ENCODE results near the gene UVSSA. TPM values are rescaled to one million over a fixed set of nuclear protein-coding genes. Genes with fewer than 3 reads are reported as not detected.

The UVSSA gene
- total RNA-seq, 4 donors from 2014 or later, result 13.5 to 114 (median 34.2) TPM

GRCh38 chr4:1367230-1367935, 20.4 kb downstream of the UVSSA start:
- no peaks in the 10 kb centered on the region for H3K27me3 ChIP-seq
- whole genome bisulfite sequencing, 2 donors (ENCODE audit: low coverage in 1 of 2), result 92 to 95% methylated on average over 11 to 17 of the region's 17 CpGs
- in situ Hi-C loops (cut with MboI; ENCODE audit: low pct_ligation_motif_present in 1 of 4, low pct_unique_long_range_greater_than_20kb in 1 of 4, low sequenced_read_pairs in 3 of 4), result loop anchor here in 3 of 4 donors (25.0 kb wide), 2 partner anchors 245 to 270 kb away; no protein-coding TSS in a partner anchor

DNA sequence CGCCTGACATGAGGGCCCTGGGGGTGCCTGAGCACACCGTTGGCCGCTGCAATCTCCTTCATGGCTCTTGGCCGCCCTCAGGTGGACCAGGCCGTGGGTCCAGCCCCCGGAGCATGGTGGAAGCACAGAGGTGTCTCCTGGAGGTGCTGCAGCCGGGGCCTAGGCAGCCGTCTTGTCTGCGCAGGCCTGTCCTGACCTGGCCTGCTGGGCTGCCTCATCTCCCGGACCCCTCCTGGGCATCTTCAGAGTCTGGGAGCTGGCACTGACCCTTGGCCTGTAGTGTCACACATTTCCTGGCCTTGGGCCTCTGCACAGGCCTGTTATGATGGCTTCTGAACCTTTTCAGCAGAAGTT, 20.9 kb downstream of the UVSSA start:
- Histone ChIP-seq H3K4me3 (no peak overlapping the region), H3K27me3 (no peaks in the 10 kb centered on the region), H3K4me1 (no peaks in the 10 kb centered on the region), H3K36me3 (no peaks in the 10 kb centered on the region), H3K9me3 (no peaks in the 10 kb centered on the region), H3K27ac (no peak overlapping the region)
- WGBS, 2 donors (ENCODE audit: low coverage in 1 of 2), result 93 to 96% methylated on average over 3 to 8 of the region's 10 CpGs
- intact Hi-C loops (cut with DNase I; ENCODE audit: low total_unique reads), result no loop called here
- no peak for TF ChIP-seq POLR2A (IDR thresholded peaks at IDR 0.05)
- no peak for TF ChIP-seq CTCF (IDR thresholded peaks at IDR 0.05)
- no peak for TF ChIP-seq EP300 (IDR thresholded peaks at IDR 0.05; ENCODE audit: low read depth)
- TF ChIP-seq POLR2AphosphoS5 (IDR thresholded peaks at IDR 0.05), result no peak
- in situ Hi-C loops (cut with MboI; ENCODE audit: low pct_ligation_motif_present in 1 of 4, low pct_unique_long_range_greater_than_20kb in 1 of 4, low sequenced_read_pairs in 3 of 4), result loop anchor here in 3 of 4 donors (25.0 kb wide), 2 partner anchors 244 to 269 kb away; no protein-coding TSS in a partner anchor
- no peak for DNase-seq

More at GRCh38 chr4:1367230-1367935, 20.4 kb downstream of the UVSSA start:
- Histone ChIP-seq H3K4me3 (no peak overlapping the region), H3K4me1 (no peaks in the 10 kb centered on the region), H3K27ac (no peak overlapping the region), H3K9me3 (no peaks in the 10 kb centered on the region), H3K36me3 (no peaks in the 10 kb centered on the region)
- intact Hi-C loops (cut with DNase I; ENCODE audit: low total_unique reads), result no loop called here
- TF ChIP-seq POLR2AphosphoS5 (IDR thresholded peaks at IDR 0.05) (no peak), POLR2A (IDR thresholded peaks at IDR 0.05) (no peak), CTCF (IDR thresholded peaks at IDR 0.05) (no peak), EP300 (IDR thresholded peaks at IDR 0.05; ENCODE audit: low read depth) (no peak)
- DNase-seq, result no peak

DNA sequence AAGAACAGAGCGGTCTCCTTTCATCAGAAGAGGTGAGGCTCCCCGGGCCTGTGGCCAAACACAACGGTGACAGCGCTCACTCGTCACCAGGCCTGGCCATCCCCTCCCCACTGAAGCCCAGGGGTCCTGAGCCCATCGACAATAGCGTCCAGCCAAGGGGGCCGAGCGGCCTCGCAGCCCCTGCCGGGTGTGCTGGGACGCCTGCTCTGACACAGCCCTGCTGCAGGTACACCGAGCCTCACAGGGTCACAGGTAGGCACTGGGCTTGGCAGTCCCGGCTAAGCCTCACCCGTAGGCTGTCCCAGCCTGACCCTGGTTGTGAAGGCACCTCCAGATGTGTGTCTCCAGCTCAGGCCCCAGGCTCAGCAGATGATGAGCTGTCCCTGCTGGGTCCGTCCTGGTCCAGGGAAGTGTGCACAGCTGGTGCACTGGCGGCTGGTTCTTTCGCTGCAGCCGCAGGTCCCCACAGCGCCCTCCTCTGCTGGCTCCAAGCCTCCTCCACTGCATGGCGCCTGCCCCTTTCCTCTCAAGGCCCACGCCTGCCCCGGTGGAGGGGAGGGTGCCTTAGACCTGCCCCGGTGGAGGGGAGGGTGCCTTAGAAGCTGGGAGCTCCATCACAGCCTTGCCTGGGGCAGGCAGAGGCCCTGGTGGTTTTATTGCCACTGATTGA, 21.5 kb downstream of the UVSSA start:
- no peaks in the 10 kb centered on the region for H3K9me3 ChIP-seq
- H3K27ac ChIP-seq, result no peak overlapping the region
- H3K27me3 ChIP-seq, result no peaks in the 10 kb centered on the region
- no peaks in the 10 kb centered on the region for H3K4me1 ChIP-seq
- intact Hi-C loops (cut with DNase I; ENCODE audit: low total_unique reads) (no loop called here), in situ Hi-C loops (cut with MboI; ENCODE audit: low pct_ligation_motif_present in 1 of 4, low pct_unique_long_range_greater_than_20kb in 1 of 4, low sequenced_read_pairs in 3 of 4) (loop anchor here in 3 of 4 donors (25.0 kb wide), 2 partner anchors 244 to 269 kb away; no protein-coding TSS in a partner anchor)
- 92% methylated on average over 22 of the region's 24 CpGs; no CpG with 5 or more reads in 1 of the 2 donors for WGBS, 2 donors (ENCODE audit: low coverage in 1 of 2)
- H3K36me3 ChIP-seq, result no peaks in the 10 kb centered on the region
- H3K4me3 ChIP-seq, result no peak overlapping the region
- no peak for TF ChIP-seq EP300 (IDR thresholded peaks at IDR 0.05; ENCODE audit: low read depth)
- no peak for TF ChIP-seq POLR2A (IDR thresholded peaks at IDR 0.05)
- TF ChIP-seq POLR2AphosphoS5 (IDR thresholded peaks at IDR 0.05), result no peak
- no peak for TF ChIP-seq CTCF (IDR thresholded peaks at IDR 0.05)
- no peak for DNase-seq

- Histone ChIP-seq H3K27me3 (no peaks in the 10 kb centered on the region), H3K4me1 (no peaks in the 10 kb centered on the region), H3K27ac (no peak overlapping the region), H3K9me3 (no peaks in the 10 kb centered on the region), H3K36me3 (no peaks in the 10 kb centered on the region), H3K4me3 (no peak overlapping the region)
- in situ Hi-C loops (cut with MboI; ENCODE audit: low pct_ligation_motif_present in 1 of 4, low pct_unique_long_range_greater_than_20kb in 1 of 4, low sequenced_read_pairs in 3 of 4), result loop anchor here in 3 of 4 donors (25.0 kb wide), 2 partner anchors 243 to 268 kb away; no protein-coding TSS in a partner anchor
- DNase-seq, result no peak
- WGBS, 2 donors (ENCODE audit: low coverage in 1 of 2), result 88% methylated on average over 14 of the region's 18 CpGs; no CpG with 5 or more reads in 1 of the 2 donors
- intact Hi-C loops (cut with DNase I; ENCODE audit: low total_unique reads), result no loop called here
- no peak for TF ChIP-seq CTCF (IDR thresholded peaks at IDR 0.05)
Observed at GRCh38 chr4:1369091-1369450, 22.1 kb downstream of the UVSSA start.
